GM21723 (cell line): ENCODE data around the gene ZNF529.
"Not testable (repeated sequence)": the region's sequence is repeated elsewhere in the genome, so short reads cannot be mapped to it uniquely, and the experiment has no call there.

Experiments
- ATAC-seq: cut with Tn5 transposase; IDR thresholded peaks from one replicate; pipeline ENCODE4 v1.9.1; 2021; ENCODE audit warnings: mild to moderate bottlenecking, moderate library complexity; ENCODE audit not compliant: unreplicated experiment

ZNF529 gene

GRCh38 chr19:36573020-36573894 is at the start of gene ZNF529:
Gene ZNF529 (minus strand): TSS chr19:36573292. CDS start chr19:36572346, 946 bp downstream.
- ATAC-seq = peak; percentile 94

GRCh38 chr19:36605877-36606478 is 32.9 kb upstream of the ZNF529 start:
- peak; percentile 7 for ATAC-seq

DNA sequence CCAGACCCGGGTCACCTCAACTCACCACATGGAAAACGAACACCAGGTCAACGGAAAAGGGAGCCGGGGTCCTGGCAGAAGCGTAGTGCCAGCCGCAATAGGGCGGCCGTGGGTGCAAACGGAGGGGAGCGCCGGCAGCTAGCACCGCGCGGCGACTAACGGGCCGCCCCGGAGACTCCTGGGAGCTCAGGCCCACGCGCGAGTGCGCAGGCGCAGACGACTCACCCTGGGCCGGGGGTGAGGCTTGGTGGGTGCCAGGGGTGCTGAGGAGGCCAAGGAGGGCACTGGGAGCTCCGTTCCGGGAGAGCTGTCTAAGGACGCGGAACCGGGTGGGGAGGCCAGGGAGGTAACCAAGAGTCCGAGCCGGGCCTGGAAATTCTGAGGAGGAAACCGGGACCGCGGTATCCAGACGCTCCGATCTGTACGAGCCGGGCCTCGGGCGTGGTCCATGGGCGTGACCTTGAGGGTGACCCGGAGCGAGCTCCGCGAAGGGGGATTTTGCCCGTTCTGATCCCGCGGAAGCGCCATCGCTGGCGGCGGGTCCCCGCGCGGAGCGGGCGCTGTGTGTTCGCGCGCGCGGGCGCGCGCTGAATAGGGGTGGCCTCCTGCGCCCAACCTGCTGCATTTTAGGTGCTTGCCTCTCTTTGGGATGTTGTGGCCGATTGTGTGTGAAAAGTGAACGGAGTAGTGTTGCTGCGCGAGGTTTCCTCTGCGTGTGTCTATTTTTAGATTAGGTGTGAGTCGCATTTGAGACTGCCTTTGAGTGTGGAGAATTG is 32.2 kb upstream of the ZNF529 start, which contains the start of gene ZNF382:
ZNF382 (plus strand) TSS at position 213 of the 776 bp plus-strand sequence. CDS start 4,602 bp downstream, outside the sequence.
- peak; percentile 71 for ATAC-seq

- peak; percentile 93 for ATAC-seq
These were observed 31.6 kb upstream of the ZNF529 start for GRCh38 chr19:36604656-36605100.

DNA sequence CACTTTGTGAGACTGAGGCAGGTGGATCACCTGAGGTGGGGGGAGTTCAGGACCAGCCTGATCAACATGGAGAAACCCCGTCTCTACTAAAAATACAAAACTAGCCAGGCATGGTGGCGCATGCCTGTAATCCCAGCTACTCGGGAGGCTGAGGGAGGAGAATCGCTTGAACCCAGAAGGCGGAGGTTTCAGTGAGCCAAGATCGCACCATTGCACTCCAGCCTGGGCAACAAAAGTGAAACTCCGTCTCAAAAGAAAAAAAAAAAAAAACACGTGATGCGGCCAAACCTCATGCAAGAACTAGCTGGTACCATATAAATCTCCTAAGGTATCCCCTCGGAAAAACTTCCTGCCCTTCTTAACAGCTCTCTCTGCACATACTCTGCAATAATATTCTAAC is 29.6 kb upstream of the ZNF529 start:
- not testable (repeated sequence) for ATAC-seq

DNA sequence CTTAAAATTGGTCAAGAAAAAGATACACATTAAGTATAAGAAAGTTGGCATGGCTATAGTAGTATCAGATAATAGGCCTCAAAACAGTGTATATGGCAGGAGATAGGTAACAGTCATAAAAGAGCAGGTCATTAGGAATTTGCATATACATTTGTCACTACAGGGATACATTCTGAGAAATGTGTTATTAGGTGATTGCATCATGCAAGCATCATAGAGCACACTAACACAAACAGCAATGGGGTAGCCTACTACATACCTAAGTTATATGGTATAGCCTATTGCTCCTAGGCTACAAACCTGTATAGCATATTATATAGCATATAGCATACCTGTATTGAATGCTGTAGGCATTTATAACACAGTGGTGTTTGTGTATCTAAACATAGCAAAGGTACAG is 6.2 kb upstream of the ZNF529 start:
- ATAC-seq = no peak

DNA sequence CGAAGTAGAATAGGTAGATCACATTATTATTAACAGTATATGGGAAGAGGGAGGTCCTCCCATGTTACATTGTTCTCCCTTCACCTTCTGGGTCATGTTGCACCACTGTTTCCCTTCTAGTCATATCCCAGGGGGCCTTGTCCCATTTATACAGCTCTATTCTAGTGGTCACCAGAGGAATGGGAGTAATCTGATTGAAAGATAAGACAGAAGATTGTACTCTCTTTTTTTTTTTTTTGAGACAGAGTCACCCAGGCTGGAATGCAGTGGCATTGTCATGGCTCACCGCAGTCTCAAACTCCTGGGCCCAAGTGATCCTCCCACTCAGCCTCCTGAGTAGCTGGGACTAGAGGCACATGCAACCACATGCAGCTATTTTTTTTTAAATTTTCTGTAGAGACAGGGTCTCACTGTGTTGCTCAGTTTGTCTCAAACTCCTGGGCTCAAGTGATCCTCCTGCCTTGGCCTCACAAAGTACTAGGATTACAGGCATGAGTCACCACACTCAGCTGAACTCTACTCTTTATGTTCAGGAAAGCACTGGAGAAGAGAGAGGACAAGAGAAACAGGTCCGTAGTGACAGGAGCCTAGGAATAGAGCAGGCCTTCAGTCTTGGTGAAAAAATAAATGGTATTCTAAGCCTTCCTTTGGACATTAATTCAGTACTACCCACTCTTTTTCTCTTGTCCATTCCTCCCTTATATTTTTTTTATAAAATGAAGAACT is 4.3 kb upstream of the ZNF529 start:
- no peak for ATAC-seq

DNA sequence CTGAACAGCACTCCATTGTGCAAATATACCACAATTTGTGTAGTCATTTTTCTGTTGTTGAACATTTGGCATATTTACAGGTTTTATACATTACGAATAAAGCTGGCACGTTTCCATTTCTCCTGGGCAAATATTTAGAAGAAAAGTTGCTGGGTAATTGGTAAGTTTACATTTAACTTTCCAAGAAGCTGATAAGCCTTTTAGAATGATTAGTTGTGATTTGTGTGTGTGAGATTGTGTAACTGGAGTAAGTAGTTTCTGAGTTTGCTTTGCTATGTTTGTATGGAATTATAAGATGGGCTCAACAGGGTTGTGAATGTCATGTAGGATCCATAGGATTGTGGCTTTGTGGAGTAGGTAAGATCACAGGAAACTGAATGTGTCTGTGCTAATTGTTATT is 1.6 kb upstream of the ZNF529 start:
- ATAC-seq = no peak

- ATAC-seq = no peak
These were observed 1.0 kb upstream of the ZNF529 start for GRCh38 chr19:36573895-36574720.

GRCh38 chr19:36572593-36573019 is 486 bp downstream of the ZNF529 start:
- ATAC-seq = no peak

GRCh38 chr19:36564391-36564790 is 8.7 kb downstream of the ZNF529 start:
- ATAC-seq = no peak

DNA sequence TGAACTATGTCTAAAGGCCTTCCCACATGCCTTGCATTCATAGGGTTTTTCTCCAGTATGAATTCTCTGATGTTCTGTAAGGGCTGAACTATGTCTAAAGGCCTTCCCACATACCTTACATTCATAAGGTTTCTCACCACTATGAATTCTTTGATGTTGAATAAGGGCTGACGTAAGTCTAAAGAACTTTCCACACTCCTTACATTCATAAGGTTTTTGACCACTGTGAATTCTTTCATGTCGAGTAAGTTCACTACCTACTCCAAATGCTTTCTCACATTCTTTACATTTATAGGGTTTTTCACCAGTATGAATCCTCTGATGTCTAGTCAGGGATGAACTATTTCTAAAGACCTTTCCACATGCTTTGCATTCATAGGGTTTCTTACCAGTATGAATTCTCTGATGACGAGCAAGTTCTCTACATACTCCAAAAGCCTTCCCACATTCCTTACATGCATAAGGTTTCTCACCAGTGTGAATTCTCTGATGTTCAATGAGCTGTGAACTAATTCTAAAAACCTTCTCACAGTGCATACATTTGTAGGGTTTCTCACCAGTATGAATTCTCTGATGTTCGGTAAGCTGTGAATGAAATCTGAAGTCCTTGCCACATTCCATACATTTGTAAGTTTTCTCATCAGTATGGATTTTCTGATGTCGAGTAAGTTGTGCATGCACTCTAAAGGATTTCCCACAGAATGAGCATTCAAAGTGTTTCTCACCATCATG is 25.9 kb downstream of the ZNF529 start:
- no peak for ATAC-seq

- ATAC-seq = peak; percentile 23
These were observed 44.1 kb downstream of the ZNF529 start for GRCh38 chr19:36528921-36529518.

- peak; percentile 87 for ATAC-seq
These were observed 44.7 kb downstream of the ZNF529 start, which contains the start of gene ZNF260 for GRCh38 chr19:36528194-36528920. Gene ZNF260 (minus strand): TSS chr19:36528271. CDS start chr19:36515238, 13,033 bp downstream.

- ATAC-seq = peak; percentile 8
These were observed 45.3 kb downstream of the ZNF529 start for GRCh38 chr19:36527873-36528193.

GRCh38 chr19:36527341-36527740 is 45.8 kb downstream of the ZNF529 start:
- ATAC-seq = no peak

DNA sequence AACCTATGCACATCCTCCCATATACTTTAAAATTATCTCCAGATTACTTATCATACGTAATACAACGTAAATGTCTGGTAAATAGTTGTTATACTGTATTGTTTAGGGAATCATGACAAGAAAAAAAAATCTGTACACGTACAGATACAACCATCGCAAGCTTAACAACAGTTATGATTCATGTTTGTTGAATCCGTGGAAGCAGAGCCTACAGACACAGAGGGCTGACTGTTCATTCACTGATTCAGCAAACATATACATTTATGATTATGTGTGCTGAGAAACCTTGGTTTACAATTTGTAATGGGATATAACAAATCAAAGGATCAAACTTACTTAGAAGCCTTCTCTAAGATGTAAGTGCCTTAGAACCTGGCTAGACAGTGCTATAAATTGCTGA is 46.5 kb downstream of the ZNF529 start:
- no peak for ATAC-seq

DNA sequence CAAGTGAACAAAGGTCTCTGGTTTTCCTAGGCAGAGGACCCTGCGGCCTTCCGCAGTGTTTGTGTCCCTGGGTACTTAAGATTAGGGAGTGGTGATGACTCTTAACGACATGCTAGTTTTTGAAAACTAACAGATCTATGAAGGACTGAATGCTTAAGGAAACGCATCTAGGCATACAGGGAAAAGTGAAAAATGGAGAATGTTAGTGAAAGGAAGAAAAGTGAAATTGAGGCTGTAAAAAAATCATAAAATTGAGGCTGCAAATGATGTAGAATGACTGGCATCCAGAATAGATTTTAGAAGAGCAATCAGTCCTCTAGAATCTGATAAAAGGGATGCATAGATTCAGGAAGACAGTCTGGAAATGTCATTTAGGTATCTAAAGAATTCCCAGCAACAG is 48.5 kb downstream of the ZNF529 start:
- ATAC-seq = no peak
